Smooth muscle cell (in vitro differentiated cells): ENCODE data around the gene NEGR1. TPM values are rescaled to one million over a fixed set of nuclear protein-coding genes. Genes with fewer than 3 reads are reported as not detected.

ENCODE experiments used
- DNase-seq: peaks from one replicate; lab custom pipeline; 2025; ENCODE audit not compliant: unreplicated experiment; lab: John Stamatoyannopoulos, UW
- H2AFZ ChIP-seq: fragments of 200-600 bp; sonication (generic); 2 replicates; pipeline ENCODE4 v1.6.0; 2016; ENCODE audit warnings: antibody characterized with exemption, low read depth, mild to moderate bottlenecking
- H3F3A ChIP-seq: fragments of 200-600 bp; sonication (generic); 2 replicates; pipeline ENCODE4 v1.6.0; 2017; ENCODE audit warnings: antibody characterized with exemption, low read depth
- H3K27ac ChIP-seq: fragments of 200-600 bp; sonication (generic); 2 replicates; pipeline ENCODE4 v1.5.1; 2016; ENCODE audit warnings: low read depth, mild to moderate bottlenecking
- H3K27me3 ChIP-seq: fragments of 200-600 bp; sonication (generic); 2 replicates; pipeline ENCODE4 v1.6.1; 2016; ENCODE audit warnings: low read depth, mild to moderate bottlenecking
- H3K36me3 ChIP-seq: fragments of 200-600 bp; sonication (generic); 2 replicates; pipeline ENCODE4 v1.5.1; 2016; ENCODE audit warnings: low read depth
- H3K4me1 ChIP-seq: fragments of 200-600 bp; sonication (generic); 2 replicates; pipeline ENCODE4 v1.5.1; 2016; ENCODE audit warnings: low read depth
- H3K4me2 ChIP-seq: fragments of 200-600 bp; sonication (generic); 2 replicates; pipeline ENCODE4 v1.6.0; 2016; ENCODE audit warnings: mild to moderate bottlenecking
- H3K4me3 ChIP-seq: fragments of 200-600 bp; sonication (generic); 2 replicates; pipeline ENCODE4 v1.5.1; 2016; ENCODE audit warnings: mild to moderate bottlenecking
- H3K79me2 ChIP-seq: fragments of 200-600 bp; sonication (generic); 2 replicates; pipeline ENCODE4 v1.6.0; 2016; ENCODE audit warnings: low read depth, mild to moderate bottlenecking
- H3K9ac ChIP-seq: fragments of 200-600 bp; sonication (generic); 2 replicates; pipeline ENCODE4 v1.6.0; 2016; ENCODE audit warnings: low read depth
- H3K9me3 ChIP-seq: fragments of 200-600 bp; sonication (generic); replicated peaks from 2 replicates; pipeline ENCODE4 v1.5.1; 2016; ENCODE audit warnings: low read depth
- H4K20me1 ChIP-seq: fragments of 200-600 bp; sonication (generic); 2 replicates; pipeline ENCODE4 v1.6.0; 2016; ENCODE audit warnings: low read depth
- WGBS: methylation state at CpG from one replicate; pipeline ENCODE4 v1.1.7; 2016; ENCODE audit warnings: low lambda C conversion rate; 5-methylcytosine and 5-hydroxymethylcytosine counted together
- polyA plus RNA-seq: library from polyadenylated mRNA; unstranded; fragments of >200 nt; fragmentation: Nextera tagmentation; extraction: Ambion mirVana; gene quantifications from 2 replicates; pipeline ENCODE4 v1.2.1, GENCODE V29; 2016
- total RNA-seq: library from RNA; depleted of rRNA; stranded (reverse); fragments of >200 nt; gene quantifications from 2 replicates; pipeline ENCODE4 v1.2.3, GENCODE V29; 2014
- TF ChIP-seq, protein P1 (sequence below): fragments of 200-600 bp; sonication (generic); IDR thresholded peaks from 2 replicates; pipeline ENCODE4 v1.5.1; 2017; ENCODE audit warnings: borderline replicate concordance, mild to moderate bottlenecking, antibody characterized with exemption; ENCODE audit not compliant: insufficient read depth, poor library complexity, severe bottlenecking

Gene NEGR1
- total and polyA plus RNA-seq, 2 experiments from 2014 or later: 0.02 to 0.09 TPM

DNA sequence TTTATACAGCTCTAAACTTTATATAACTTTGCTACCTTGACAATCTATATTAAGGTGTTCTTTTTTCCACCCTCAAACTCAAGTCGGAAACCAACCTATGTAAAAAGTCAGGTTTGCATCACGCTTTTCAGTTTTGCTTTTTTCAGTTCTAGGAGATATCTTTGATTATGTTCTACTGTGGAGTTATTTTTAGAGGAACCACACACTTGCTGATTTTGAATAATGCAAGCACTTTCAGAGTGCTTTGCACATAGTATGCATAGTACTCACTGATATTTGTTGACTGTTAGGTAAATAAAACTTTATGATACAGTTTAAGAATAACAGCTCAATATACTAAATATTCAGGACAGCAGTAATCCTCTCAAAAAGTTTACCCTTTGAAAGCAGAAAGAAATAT, 637.3 kb downstream of the NEGR1 start:
- Histone ChIP-seq H3K4me3 (no peak overlapping the region), H3K27ac (no peak overlapping the region), H3K9me3 (no peaks in the 10 kb centered on the region), H3F3A (no peaks in the 10 kb centered on the region), H2AFZ (no peak overlapping the region), H3K79me2 (no peaks in the 10 kb centered on the region), H3K36me3 (no peaks in the 10 kb centered on the region), H3K9ac (no peak overlapping the region), H3K4me2 (no peak overlapping the region), H3K4me1 (no peaks in the 10 kb centered on the region), H4K20me1 (no peaks in the 10 kb centered on the region), H3K27me3 (no peaks in the 10 kb centered on the region)
- TF ChIP-seq, protein P1, sequence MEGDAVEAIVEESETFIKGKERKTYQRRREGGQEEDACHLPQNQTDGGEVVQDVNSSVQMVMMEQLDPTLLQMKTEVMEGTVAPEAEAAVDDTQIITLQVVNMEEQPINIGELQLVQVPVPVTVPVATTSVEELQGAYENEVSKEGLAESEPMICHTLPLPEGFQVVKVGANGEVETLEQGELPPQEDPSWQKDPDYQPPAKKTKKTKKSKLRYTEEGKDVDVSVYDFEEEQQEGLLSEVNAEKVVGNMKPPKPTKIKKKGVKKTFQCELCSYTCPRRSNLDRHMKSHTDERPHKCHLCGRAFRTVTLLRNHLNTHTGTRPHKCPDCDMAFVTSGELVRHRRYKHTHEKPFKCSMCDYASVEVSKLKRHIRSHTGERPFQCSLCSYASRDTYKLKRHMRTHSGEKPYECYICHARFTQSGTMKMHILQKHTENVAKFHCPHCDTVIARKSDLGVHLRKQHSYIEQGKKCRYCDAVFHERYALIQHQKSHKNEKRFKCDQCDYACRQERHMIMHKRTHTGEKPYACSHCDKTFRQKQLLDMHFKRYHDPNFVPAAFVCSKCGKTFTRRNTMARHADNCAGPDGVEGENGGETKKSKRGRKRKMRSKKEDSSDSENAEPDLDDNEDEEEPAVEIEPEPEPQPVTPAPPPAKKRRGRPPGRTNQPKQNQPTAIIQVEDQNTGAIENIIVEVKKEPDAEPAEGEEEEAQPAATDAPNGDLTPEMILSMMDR: no peak
- DNase-seq: no peak
- 87% methylated on average over 2 of the region's 2 CpGs for WGBS

DNA sequence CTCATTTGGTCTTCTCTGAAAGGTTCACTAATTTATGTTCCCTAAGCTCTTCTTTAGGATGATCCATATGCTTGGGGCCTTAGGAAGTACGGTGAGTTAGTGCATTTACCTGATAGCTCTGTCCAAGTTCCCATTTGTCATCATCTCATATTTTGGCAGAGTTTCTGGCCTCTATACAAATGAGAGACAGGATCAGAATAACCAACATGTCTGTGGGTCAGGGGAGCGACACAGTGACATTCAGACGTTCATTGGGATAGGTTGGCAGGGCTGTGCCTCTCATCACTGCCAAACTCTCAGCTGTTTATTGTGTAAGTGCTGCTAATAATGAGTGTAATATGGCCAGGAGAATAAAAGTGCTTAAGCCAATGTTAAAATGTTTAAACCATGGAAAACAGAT, 640.4 kb downstream of the NEGR1 start:
- WGBS: 87% methylated on average over 3 of the region's 3 CpGs
- no peak for DNase-seq
- Histone ChIP-seq H3K9me3 (no peaks in the 10 kb centered on the region), H2AFZ (no peak overlapping the region), H3K4me1 (no peaks in the 10 kb centered on the region), H3F3A (no peaks in the 10 kb centered on the region), H3K4me3 (no peak overlapping the region), H3K4me2 (no peak overlapping the region), H3K27ac (no peak overlapping the region), H3K36me3 (no peaks in the 10 kb centered on the region), H3K79me2 (no peaks in the 10 kb centered on the region), H3K9ac (no peak overlapping the region), H3K27me3 (no peaks in the 10 kb centered on the region), H4K20me1 (no peaks in the 10 kb centered on the region)
- TF ChIP-seq, protein P1: no peak

DNA sequence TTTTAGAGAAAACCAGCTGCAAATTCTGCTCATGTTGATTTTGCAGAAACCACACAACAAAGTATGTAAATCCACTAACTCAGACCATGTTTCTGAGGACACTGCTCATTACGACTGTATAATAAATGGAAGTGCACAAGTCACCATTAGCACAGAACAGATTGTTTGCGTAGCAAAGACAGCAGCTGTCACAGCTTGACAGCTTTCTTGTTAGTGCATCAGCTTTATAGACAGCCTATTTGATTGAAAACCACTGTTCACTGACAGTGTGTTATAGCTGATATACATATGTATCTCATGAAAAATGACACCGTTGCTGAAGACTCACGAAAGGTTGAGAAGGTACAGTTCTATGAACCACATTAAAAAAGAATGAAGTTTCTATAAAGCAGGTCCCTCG, 641.3 kb downstream of the NEGR1 start:
- Histone ChIP-seq H3K4me3 (no peak overlapping the region), H3K27me3 (no peaks in the 10 kb centered on the region), H2AFZ (no peak overlapping the region), H3K9ac (no peak overlapping the region), H3K36me3 (no peaks in the 10 kb centered on the region), H4K20me1 (no peaks in the 10 kb centered on the region), H3K9me3 (no peaks in the 10 kb centered on the region), H3K4me1 (no peaks in the 10 kb centered on the region), H3K4me2 (no peak overlapping the region), H3F3A (no peaks in the 10 kb centered on the region), H3K27ac (no peak overlapping the region), H3K79me2 (no peaks in the 10 kb centered on the region)
- no peak for DNase-seq
- TF ChIP-seq, protein P1: no peak
- WGBS: 87% methylated on average over 5 of the region's 5 CpGs

DNA sequence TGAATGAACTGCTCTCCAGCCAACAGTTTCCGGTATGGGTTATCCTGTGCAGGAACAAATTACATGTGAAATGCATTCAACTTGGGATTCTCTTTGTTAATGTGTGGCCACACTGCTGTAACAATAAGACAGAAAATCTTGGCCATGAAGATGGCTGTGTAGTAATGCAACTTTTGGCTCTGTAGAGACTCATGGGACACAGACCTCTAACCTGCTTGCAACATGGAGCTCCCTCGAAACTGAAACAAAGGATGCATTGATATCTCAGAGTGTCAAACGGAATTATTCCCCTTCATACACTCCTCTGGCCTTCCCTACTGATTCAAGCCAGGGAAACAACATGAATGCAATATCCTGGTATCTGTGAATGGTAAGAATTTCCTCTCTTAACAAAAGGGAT, 642.2 kb downstream of the NEGR1 start:
- Histone ChIP-seq H2AFZ (no peak overlapping the region), H3K27me3 (no peaks in the 10 kb centered on the region), H3F3A (no peaks in the 10 kb centered on the region), H3K9ac (no peak overlapping the region), H3K27ac (no peak overlapping the region), H3K4me3 (no peak overlapping the region), H3K4me2 (no peak overlapping the region), H3K4me1 (no peaks in the 10 kb centered on the region), H3K9me3 (no peaks in the 10 kb centered on the region), H3K36me3 (no peaks in the 10 kb centered on the region), H4K20me1 (no peaks in the 10 kb centered on the region), H3K79me2 (no peaks in the 10 kb centered on the region)
- 82% methylated on average over 3 of the region's 3 CpGs for WGBS
- no peak for DNase-seq
- TF ChIP-seq, protein P1: no peak
